CD4-positive, alpha-beta T cell treated with Interleukin-10 for 1 hour (primary cell): Measurements from ENCODE around the gene PSMA2.

Experiments used
- DNase-seq: peaks from one replicate; pipeline ENCODE4 v3.0.0-alpha.2; 2020

The PSMA2 gene

DNA sequence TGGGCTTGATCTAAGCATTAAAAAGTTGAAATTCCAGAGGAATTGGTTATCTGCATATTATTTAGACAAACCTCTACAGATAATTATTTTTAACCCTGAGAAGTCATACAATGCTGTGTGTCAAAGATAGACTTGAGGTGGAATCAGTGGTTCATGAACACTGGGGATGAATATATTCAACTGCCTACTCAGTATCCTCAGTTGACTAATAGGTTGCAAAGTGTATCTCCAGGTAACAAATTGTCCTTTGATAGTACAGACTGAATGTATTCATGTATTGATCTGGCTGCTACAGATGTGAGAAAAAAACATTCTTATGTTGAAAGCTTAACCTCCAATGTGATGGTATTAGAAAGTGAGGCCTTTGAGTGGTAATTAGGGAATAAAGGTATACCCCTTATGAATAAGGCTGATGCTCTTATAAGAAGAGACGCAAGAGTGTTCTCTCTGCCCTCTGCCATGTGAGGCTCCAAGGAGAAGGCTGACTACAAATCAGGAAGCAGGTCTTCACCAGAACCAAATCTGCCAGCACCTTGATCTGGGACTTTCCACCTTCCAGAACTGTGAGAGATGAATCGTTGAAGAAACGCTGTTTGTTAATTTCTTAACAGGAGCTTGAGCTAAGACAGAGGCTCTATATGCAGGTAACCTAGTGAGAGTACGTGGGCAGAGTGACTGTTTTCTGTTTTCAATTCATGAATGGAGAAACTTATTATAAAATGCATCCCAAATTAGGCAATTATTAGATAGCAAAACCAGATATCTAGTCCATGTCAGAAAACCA is 7.7 kb upstream of the PSMA2 start:
- no peak for DNase-seq

DNA sequence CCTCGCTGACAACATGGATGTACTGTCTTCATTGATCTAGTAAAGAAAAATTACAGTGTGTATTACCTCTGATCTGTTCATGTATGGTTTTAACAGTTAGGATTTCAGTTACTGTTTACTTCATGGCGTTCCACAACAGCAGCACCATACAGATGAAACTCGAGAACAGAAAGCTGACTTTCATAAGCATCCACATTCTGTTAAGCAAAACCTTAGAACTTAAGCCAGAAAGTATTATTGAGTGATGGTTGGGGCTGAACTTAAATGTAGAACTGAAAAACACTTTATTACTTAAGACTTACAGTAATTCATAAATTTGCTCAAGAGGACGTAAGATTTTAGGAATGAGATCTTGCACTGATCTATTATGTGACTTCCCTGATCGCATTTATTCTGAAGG is 3.9 kb upstream of the PSMA2 start:
- DNase-seq = no peak

- no peak for DNase-seq
Measured at GRCh38 chr7:42934291-42934690, 2.3 kb upstream of the PSMA2 start.

DNA sequence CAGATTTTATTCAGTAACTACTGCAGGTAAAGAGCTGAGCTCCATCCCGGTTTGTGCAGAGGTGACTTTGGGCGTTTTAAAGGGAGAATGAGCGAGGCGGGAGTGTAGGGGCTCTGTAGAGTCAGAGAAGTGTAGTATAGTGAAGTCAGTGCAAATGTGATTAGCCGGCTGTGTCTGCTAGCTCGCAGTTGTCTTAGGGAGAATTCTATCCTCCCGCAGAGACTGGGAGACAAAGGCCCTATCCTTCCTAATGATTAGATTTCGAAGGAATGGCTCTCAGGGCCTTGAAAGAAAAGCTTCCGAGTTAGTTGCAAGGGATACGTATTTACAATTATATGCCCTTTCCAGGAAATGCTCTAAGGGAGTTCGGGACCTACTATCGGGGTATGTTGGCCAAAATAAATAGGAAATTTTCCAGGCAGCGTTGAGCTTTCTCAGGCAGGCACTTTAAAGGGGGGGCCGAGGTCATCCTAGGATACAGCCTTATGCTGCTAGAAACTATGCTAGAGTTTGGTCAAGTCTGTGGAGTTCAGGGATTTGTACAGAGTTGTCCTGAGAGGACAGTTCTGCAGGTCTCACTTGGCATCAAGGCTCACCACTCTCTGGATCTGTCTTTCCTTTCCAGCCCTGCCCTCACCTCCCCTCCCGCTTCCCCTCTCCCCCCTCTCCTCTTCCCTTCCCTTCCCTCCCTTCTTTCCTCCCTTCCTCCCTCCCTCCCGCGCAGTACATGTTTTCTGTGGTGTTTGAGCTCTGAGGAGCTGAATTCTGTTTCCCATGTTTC is 1.0 kb upstream of the PSMA2 start:
- no peak for DNase-seq

- peak; percentile 47 for DNase-seq
Measured at GRCh38 chr7:42931447-42931833, 534 bp downstream of the PSMA2 start.

DNA sequence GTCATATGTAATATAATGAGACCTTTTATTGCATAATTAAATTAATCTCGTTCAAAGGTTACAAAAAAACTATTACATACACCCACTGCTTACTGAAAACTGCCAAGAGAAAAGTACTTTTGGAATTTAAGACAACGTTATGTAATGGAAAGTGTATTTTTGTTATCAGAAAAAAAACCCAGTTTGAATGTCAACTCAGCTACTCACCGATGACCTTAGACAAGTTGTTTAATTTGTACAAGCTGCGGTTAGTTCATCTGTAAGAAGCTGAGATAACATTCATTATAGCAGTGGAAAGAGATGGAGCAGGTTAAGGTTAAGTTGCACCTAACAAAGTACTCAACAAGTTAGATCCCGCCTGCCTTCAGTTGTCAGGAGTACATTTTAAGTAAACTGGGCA is 1.1 kb downstream of the PSMA2 start:
- DNase-seq = no peak

GRCh38 chr7:42929449-42929848 is 2.5 kb downstream of the PSMA2 start:
- DNase-seq = no peak

DNA sequence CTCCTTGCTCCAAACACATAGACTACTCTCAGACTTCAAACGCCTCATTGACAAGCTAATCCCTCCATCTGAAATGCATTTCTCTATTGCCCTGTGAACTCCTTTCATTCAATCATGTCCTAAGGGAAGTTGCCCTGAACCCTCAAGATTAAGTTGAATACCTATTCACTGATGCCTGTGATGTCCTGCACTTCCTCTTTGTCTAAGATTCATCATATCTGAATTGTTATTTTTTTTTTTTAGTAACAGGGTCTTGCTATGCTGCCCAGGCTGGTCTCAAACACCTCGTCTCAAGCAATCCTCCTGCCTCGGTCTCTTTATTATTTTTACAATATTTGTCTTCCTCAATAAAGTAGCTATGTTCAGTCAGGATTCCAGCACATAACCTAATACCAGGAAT is 3.2 kb downstream of the PSMA2 start:
- DNase-seq = no peak

- no peak for DNase-seq
Measured at GRCh38 chr7:42926204-42926603, 5.8 kb downstream of the PSMA2 start.

- no peak for DNase-seq
Measured at GRCh38 chr7:42925630-42926029, 6.3 kb downstream of the PSMA2 start.

DNA sequence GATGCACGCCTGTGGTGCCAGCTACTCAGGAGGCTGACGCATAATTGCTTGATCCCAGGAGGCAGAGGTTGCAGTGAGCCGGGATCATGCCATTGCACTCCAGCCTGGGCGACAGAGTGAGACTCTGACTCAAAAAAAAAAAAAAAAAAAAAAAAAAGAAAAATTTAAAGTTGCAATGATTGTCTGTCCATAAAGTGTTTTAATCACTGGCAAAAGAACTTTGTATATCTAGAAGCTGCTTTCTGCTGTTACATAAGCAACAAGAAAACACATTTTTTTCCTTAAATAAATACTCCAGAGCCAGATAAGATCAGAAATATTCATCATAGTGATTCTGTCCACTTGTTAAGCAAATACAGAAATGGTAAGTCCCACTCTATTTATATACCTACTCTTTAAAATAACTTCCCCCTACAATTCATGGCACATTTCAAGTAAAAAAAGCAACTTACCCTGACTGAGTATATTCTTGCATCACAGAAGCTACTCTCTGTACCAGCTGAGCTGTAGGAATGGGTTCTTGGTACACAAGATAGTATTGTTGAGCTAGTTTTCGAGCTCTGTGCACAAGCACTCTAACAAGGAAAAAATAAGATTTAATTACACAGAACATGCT is 7.6 kb downstream of the PSMA2 start:
- no peak for DNase-seq

GRCh38 chr7:42922017-42922753 is 9.8 kb downstream of the PSMA2 start:
- no peak for DNase-seq

DNA sequence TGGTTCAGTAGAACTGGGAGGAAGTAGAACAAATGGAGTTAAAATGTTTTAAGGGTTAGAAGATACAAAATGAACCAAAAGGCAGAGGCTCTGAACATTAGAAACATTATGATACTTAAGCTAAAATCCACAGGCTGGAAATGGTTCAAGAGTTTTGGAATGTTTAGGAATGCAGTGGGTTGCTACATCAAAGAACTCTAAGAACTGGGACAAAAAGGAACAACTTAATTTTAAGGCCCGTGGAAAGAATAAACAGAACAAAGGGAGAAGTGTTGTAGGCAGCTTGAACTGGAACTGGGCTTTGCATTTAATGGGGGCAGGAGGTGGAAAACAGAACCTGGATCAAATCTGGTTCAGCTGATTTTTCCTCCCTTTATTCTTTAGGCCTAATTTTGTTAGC is 16.6 kb downstream of the PSMA2 start:
- no peak for DNase-seq

GRCh38 chr7:42914421-42915045 is 17.4 kb downstream of the PSMA2 start:
- no peak for DNase-seq

DNA sequence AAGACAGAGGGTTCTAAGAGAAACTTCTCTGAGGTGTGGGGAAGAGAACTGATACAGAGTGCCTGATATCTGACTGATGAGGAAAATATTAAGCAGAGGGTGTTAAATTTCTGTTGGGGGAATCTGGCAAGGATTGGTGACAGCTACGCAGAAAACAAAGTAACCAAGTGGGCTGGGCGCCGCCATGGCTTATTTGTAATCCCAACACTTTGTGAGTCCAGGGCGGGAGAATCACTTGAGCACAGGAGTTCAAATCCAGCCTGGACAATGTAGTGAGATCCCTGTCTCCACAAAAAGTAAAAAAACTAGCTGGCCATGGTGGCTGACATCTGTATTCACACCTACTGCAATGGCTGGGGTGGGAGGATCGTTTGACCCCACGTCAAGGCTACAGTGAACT is 18.0 kb downstream of the PSMA2 start:
- no peak for DNase-seq

DNA sequence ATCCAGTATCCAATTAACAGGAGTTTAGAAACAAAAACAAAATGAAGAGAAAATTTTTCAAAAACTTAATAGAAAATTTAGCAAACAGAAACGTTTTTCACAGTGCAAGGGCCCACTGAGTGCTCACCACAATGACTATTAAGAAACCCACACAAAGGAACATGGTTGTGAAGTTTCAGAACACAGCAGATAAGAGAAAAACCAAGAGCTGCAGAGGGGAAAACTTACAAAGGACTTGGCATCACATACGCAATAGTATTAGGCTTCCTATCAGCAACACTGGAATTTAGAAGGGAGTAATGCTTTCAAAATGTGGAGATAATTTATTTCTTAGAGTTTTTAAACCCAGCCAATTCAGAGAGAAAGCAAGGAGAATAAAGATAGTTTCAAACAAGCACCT is 18.4 kb downstream of the PSMA2 start:
- no peak for DNase-seq

DNA sequence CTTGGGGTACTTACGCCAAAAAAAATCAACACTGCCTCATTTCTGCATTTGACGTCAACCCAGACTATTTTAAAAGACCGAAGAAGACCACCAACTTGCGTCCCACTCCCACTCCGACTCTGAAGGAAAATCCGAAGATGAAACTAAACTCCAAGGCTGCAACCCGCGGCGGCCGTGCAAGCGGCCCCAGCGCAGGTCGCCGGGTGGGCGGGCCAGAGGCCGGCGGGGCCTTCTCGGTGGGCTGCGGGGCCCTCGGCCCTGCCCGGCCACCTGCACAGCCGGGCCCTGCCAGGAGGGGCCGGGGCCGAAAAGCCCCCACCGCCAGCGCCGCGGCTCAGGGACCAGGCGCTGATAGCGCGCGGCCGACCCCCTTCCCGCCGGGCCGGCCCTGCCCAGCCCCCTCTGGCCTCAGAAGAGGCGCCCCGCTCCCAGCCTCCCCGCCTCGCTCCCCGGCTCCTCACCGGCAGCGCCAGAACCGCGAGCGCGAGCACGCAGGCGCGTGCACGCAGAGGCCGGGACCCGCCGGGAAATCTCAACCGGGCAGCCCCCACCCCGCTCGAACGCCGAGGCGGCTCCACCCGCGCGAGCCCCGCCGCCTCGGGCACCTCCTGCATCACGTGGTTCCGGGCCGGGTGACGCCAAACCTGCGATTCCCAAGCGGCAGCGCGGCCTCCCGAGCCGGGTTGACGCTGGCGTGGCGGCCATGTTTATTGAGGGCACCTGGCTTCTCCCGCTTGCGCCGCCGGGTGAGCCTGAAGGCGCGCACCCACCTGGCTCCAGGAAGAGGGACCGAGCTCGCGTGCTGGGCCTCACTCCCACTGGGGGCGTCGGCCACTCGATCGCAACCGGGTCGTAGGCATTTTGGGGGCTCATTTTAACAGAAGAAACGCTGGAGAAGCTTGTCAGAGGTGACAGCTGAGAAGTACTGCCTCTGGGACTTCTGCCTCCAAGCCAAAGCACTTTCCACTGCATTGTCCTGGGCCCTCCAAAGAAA is 20.2 kb downstream of the PSMA2 start, which contains the start of gene C7orf25:
C7orf25 (minus strand) TSS at position 617 of the 994 bp plus-strand sequence. CDS start 1,170 bp downstream, outside the sequence.
- peak; percentile 95 for DNase-seq

GRCh38 chr7:42910306-42910705 is 21.7 kb downstream of the PSMA2 start:
- DNase-seq = no peak

GRCh38 chr7:42907316-42907715 is 24.7 kb downstream of the PSMA2 start:
- no peak for DNase-seq

- no peak for DNase-seq
Measured at GRCh38 chr7:42906181-42906580, 25.8 kb downstream of the PSMA2 start.

- no peak for DNase-seq
Measured at GRCh38 chr7:42902331-42902730, 29.6 kb downstream of the PSMA2 start.
